CD4-positive, alpha-beta T cell treated with Interleukin-21 for 1 hour (primary cell): ENCODE results near the gene NDST3.

ENCODE experiments used
- DNase-seq: peaks from one replicate; pipeline ENCODE4 v3.0.0-alpha.2; 2020

The NDST3 gene

GRCh38 chr4:118034053-118034785 lies at the start of gene NDST3:
Gene NDST3 (plus strand): TSS chr4:118034486. CDS start chr4:118053911, 19,425 bp downstream.
- peak; percentile 1 for DNase-seq

GRCh38 chr4:117986321-117986720 lies 48.0 kb upstream of the NDST3 start:
- DNase-seq, result no peak

DNA sequence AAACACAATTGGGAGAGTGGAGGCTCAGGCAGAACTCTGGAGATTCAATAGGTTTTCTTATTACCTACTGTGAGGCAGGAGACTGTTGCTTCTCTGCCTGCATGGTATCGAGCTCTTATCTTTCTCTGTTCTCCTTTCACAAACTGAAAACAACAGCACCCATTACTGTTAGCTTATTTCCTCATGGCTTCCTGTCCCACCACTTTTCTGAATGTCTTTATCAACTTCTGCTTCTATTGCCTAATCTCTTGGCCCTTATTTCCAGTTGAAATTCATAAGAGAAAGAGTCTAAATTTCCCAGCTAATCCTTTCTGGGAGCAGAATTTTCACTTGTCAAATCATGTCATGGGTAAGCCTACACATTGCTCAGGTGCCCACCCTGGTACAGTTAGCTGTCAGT lies 46.8 kb upstream of the NDST3 start:
- DNase-seq, result no peak

GRCh38 chr4:117996891-117997290 lies 37.4 kb upstream of the NDST3 start:
- DNase-seq, result no peak

GRCh38 chr4:118004088-118004487 lies 30.2 kb upstream of the NDST3 start:
- DNase-seq, result no peak

DNA sequence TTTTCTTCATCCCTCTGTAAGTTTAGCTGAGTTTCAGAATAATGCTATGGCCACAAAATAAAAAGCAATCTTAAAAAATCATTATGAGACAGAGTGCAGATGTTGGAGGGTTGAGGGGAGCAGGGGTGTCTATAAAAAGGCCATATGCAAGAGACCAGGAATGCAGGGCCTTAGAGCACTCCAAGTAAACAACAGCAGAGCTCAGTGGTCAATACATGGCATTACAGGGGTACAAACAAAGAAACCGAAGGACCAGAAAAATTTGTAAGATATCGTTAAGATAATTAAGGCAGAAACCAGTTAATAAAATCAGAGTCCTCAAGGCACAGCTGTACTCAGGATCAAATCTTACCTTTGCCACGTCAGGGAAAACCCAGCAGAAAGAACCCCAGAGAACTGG lies 28.4 kb upstream of the NDST3 start:
- DNase-seq, result no peak

- DNase-seq, result no peak
Measured at GRCh38 chr4:118012142-118012541, 22.1 kb upstream of the NDST3 start.

- DNase-seq, result no peak
Measured at GRCh38 chr4:118014831-118015230, 19.5 kb upstream of the NDST3 start.

DNA sequence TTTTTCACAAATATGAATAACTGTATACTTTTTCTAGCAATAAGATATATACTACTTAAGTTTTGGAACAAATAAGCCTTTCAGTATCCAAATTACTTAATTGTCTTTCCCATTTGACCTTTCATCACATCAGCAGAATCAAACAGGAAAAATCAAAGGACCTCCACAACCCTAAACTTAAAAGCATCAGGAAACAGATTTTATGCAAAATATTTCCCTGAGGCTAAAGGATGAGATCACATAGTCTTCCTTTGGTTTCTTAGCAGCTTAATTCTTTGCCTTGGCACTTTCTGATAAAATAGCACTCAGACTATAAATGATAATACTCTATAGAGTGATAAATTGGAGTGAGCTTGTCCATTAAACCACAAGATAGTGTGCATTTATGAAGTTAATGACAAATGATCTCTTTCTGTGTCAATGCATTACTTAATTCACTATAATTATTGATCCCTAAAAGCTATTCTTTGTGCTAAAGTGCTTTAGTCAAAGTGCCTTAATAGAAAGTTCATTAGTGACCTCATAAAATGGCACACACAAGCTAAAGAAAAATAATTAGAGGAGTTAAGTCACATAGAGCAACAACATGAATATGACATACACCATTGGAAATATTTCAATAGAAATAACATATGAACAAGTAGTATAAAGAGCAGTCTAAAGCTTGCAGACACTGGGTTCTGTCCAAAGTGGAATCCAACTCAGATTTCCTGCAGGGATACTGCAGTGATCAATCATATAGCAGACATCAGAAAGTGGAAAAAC lies 15.7 kb upstream of the NDST3 start:
- DNase-seq, result no peak

GRCh38 chr4:118026806-118027205 lies 7.5 kb upstream of the NDST3 start:
- no peak for DNase-seq

- DNase-seq, result no peak
Measured at GRCh38 chr4:118029224-118029623, 5.1 kb upstream of the NDST3 start.

DNA sequence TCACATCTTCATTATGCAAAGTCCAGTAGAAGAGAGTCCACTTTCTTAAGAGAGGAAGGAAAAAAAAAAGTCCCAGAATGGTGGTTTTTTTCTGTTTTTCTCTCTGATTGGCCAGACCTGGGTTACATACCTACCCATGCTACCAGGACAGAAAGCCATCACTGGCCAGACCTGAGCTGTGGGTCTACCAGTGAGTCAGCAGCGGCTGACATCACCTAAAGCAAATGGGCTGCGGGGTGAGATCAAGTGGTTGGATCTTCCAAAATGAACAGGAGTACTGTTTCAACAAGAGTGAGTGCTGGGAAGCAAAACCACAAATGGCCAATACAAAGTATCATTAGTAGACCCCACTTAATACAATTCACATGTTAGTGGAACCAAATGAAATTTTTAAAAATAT lies 1.6 kb upstream of the NDST3 start:
- DNase-seq, result no peak

DNA sequence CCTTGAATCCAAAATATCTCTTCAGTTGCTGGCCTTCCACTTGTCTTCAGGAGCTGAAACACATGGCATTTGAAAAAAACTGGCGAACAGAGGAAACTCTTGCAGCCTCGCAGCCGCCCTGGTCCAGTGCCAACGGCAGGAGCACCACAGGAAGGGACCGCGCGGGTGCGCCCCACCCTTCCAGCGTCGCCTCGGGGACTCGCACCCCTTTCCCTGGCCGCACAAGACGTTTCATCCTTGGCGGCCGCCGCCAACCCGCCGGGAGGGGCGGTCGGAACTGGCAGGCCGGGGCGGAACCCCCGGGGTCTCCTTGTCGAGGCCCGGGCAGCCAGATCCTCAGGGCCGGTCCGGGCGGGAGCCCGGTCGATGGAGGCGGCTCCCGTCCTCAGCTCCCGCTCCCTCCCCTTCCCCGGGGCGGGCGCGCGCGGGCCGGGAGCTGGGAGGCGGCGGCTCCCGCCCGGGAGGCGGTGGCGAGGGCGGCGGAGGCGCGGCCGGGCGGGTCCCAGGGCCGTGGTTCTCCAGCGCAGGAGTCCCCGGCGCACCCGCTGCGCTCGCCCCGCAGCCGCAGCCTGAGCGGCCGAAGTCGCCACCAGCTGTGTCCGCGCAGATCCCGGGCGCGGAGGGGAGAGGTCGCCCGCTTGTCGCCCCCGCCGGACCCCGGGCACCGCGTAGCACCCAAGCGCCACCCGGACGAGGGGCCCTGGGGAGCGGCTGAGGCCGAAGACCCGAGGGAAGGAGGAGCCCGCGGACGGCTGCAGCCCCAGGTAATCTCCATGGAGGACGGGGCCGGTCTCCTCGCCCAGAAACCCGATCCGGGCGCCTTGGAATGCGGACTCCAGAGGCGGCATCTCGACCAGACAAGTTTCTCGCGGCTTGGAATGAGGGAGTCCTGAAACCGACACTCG lies 886 bp upstream of the NDST3 start:
- no peak for DNase-seq

- DNase-seq, result no peak
Measured at GRCh38 chr4:118035309-118035708, 1.0 kb downstream of the NDST3 start.

GRCh38 chr4:118036336-118036735 lies 2.0 kb downstream of the NDST3 start:
- DNase-seq, result no peak

DNA sequence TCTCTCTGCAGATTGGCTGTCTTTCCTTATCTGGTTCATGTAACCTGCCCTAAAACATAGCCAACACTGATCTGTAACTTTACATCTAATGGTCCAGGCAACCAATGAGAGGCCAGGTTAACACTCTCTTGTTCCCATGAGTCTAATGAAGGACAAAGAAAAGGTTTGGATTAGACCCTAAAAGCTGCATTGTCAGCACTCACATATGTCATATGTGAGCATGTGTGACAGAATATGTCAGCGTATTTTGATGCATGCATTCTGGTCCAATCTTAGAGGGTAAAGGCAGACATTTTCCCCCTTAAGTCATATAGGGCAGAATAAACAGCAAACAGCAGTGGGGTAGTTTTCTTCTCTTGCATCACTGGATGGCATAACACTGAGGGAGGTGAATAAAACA lies 3.7 kb downstream of the NDST3 start:
- DNase-seq, result no peak

DNA sequence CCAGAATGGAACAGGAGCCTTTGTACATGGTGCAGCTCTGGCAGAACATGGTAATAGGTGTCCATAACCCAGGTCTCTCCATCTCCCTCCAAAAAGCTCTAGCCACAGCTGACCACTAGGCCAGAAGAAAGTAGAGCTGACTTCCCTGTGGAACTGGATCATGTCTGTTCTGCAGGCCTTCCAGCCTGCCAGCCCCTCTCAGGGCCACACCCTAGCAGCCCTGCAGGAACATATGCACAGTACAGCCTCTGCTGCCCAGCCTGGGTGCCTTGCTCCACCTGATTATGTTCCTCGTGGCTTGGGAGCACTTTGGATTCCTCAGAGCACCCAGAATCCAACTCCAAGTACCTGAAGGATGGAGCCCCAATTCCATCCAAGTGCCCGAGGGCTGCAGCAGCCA lies 12.0 kb downstream of the NDST3 start:
- no peak for DNase-seq

DNA sequence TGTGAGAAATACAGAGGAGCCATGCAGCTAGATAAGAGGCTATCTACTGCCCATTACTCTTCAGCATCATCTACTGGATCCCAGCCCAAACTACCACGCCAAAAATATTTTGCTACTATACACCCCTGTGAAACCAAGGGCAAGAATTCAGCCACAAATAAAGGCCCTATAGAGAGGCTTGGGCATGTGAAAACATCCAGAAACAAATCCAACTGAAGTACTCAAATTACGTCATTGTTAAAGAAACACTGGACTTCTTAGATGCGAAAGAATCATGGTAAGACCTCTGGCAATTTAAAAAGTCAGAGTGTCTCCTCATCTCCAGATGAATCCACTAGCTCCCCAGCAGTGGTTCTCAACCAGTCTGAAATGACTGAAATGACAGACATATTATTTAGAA lies 12.8 kb downstream of the NDST3 start:
- DNase-seq, result no peak

GRCh38 chr4:118058955-118059354 lies 24.7 kb downstream of the NDST3 start:
- no peak for DNase-seq

DNA sequence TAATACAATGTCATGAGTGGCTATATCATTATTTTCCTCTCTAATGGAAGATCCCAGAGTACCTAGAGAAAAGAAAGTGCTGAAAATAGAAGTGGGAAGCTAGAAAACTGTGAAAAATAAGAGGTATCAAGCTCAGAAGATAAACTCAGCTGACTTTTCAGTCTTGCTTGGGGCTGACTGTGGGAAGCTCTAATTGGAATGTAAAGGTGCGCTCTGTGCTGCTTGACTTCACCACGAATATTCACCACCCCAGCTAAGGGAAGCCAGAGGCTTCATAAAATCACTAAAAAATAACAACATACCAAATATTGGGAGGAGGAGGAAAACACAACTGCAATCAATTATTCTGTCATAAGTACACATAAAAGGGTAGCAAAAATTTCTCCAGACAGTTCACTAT lies 25.1 kb downstream of the NDST3 start:
- DNase-seq, result no peak

DNA sequence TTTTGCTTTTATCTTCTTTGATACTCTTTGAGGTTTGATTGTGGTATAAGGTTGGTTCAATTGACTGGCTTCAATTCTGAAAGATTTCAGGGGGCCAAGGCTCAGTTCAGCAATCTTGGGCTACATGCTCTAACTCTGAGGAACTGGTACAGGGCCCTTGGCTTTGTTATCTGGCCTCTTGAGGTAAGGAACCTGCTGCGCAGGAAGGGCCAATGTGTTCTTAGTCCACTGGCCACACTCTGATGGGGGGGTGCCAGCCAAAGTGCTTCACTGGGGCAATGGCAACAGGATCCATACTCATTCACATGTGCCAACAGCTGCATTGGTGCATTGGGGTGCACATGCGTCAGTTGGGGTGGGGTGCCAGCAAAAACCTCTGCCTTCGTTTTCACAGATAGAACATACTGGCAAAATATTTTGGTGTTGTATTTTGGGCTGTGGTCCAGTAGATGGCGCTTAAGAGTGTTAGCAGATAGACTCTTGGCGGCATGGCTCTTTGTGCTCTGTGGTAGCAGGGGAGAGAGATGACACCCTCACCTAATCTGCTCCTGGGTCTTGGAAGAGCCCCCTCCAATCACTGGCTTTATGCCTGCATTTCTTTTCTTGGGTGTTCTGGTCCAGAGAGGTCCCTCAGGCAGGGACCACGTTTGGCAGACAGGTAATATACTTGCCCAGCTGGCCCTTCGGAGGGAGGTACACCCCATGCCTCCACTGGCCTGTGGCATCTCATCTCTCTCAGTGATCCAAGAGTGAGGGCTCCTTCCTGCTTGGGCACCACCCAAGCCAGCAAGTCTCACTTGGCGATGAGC lies 42.9 kb downstream of the NDST3 start:
- no peak for DNase-seq

DNA sequence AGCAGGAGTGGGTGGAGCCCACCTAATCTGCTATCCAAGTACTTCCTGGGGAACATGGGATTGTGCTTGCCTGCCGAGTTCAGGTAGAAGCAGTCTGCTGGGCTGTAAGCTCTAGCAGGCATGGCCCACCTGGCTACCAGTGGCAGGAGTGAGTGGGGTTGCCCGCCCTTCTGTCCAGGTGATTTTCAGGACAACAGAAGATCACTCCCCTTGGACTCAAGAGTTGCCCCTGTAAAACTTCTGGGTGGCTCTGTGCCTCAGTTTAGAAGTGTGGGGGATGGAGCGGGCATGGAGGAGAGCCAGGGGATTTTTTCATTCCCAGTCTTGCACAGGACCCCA lies 43.5 kb downstream of the NDST3 start:
- DNase-seq, result no peak

DNA sequence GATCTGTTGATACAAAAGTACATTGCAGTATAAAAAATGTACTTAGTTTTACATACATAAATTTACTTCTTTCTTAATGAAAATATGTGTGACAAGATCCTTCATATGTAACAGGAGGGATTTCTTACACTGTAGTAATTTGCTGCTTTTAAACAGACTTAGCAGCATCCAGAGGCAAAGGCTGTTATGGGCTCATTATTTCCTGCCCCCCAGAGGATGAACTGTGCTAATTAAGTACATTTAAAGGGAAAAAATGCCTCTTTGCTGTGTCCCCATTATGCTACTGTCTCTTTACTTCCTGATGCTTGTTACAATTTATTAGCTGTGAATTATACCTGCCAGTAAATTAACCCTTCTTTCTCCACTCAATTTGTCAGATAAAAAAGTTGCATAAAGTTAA lies 47.1 kb downstream of the NDST3 start:
- no peak for DNase-seq
